ENCODE data around the gene ANKFN1.

Gene ANKFN1

DNA sequence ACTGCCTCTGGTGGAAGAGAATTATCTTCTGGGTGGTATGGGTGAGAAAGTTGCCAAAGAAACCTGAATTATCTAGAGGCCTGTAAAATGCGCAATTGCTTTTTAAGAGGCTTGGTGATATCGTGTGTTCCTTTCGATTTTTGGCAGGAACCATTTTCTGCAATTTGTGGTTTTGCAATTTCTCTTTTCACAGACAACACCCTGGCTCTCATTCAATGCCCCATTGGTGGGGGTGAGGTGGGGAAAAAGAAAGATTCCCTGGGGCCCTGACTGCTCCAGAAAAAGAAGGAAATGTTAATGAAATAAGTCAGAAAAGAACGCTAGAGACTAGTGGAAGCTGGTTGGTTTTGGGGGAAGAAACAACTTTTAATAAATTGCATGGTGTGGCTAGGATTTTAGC is 77.4 kb downstream of the ANKFN1 start:
- in situ Hi-C loops (cut with MboI; ENCODE audit: low pct_unique_long_range_greater_than_20kb, low sequenced_read_pairs, unreplicated experiment) = no loop called here
- no peak for DNase-seq (ENCODE audit: low spot score)
- TF ChIP-seq, protein P1, sequence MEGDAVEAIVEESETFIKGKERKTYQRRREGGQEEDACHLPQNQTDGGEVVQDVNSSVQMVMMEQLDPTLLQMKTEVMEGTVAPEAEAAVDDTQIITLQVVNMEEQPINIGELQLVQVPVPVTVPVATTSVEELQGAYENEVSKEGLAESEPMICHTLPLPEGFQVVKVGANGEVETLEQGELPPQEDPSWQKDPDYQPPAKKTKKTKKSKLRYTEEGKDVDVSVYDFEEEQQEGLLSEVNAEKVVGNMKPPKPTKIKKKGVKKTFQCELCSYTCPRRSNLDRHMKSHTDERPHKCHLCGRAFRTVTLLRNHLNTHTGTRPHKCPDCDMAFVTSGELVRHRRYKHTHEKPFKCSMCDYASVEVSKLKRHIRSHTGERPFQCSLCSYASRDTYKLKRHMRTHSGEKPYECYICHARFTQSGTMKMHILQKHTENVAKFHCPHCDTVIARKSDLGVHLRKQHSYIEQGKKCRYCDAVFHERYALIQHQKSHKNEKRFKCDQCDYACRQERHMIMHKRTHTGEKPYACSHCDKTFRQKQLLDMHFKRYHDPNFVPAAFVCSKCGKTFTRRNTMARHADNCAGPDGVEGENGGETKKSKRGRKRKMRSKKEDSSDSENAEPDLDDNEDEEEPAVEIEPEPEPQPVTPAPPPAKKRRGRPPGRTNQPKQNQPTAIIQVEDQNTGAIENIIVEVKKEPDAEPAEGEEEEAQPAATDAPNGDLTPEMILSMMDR (IDR thresholded peaks at IDR 0.05; ENCODE audit: extremely low read depth, insufficient read depth, missing control alignments) = no peak

DNA sequence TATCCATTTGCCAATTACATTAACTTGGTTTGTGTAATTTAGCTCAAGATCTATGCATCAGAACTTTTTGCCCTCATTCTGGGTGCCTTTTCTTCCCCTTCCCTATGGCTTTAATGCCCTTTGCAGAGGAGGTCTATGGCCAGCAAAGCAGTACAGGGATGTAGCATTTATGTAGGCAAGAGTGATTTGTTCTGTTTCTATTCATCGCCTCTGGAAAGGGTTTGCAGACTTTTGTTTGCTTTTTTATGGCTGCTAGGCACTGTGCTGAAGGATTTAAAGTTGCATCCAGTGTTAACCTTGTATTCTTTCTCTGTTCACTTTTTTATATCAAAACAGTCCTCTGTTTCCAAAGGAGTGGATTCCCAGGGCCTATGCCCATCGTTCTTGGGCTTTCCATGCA is 78.0 kb downstream of the ANKFN1 start:
- DNase-seq (ENCODE audit: low spot score) = no peak
- TF ChIP-seq, protein P1 (IDR thresholded peaks at IDR 0.05; ENCODE audit: extremely low read depth, insufficient read depth, missing control alignments) = no peak
- in situ Hi-C loops (cut with MboI; ENCODE audit: low pct_unique_long_range_greater_than_20kb, low sequenced_read_pairs, unreplicated experiment) = no loop called here

DNA sequence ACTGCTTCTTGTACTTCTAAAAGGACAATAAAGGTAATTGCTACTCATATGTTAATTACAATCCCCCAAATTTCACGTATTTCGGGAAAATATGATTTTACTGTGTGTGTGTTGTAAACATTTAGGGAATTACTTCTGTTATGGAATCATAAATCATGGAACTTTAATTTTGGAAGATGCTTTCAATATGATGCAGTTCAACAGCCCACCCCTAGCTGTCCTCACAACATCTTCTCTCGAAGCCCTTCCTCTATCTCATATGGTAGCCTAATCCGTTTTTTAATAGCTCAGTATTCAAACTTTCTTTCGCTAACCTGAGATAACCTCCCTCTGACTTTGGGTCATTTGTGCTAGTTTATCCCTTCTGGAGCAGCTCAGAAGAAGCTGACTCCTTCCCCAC is 78.4 kb downstream of the ANKFN1 start:
- in situ Hi-C loops (cut with MboI; ENCODE audit: low pct_unique_long_range_greater_than_20kb, low sequenced_read_pairs, unreplicated experiment) = no loop called here
- TF ChIP-seq, protein P1 (IDR thresholded peaks at IDR 0.05; ENCODE audit: extremely low read depth, insufficient read depth, missing control alignments) = no peak
- no peak for DNase-seq (ENCODE audit: low spot score)

DNA sequence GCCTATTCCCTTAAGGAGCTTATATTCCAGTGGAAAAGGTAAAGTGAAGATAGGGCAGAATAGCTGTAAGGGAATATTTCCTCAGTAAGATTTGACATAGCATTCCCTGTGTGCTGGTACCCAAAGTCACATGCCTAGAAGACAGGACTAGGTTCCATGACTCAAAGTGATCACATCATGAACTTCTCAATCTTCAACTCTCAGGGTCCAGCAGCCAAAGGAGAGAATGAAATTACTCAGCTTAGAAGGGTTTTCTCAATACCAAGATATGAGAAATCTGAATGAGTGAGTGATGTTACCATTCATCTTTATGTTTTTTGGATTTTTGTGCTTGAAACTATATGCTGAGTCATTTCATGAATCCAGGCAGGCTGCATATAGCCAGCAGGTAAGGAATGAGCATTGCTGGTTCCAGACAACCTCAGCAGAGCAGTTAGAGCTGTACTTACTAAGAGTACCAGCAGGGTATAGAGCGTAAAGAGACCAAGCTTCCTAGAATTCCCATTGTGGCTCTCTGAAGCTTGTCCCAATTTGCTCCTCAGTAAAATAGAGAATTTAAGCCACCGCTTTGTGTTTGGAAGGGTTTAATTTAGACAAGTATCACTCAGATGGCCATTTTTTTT is 91.1 kb downstream of the ANKFN1 start:
- in situ Hi-C loops (cut with MboI; ENCODE audit: low pct_unique_long_range_greater_than_20kb, low sequenced_read_pairs, unreplicated experiment) = no loop called here
- TF ChIP-seq, protein P1 (IDR thresholded peaks at IDR 0.05; ENCODE audit: extremely low read depth, insufficient read depth, missing control alignments) = no peak
- DNase-seq (ENCODE audit: low spot score) = no peak

DNA sequence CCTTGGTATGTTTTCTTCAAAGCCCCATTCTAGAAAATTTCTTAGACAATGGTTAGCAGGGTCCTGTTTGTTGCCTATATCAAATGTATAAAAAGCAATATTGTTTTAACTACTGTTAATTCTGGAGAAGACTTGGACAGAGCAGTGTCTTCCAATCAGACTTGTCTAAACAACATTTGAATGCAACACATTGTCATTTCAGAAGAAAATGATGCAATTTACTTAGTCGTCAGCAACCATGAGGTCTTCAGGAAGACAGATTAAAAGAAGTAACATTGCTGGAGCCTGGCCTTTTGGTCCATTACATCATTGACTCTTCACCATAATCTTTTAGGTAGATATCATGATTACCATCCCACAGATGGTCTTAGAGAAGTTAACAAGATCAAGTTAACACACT is 94.5 kb downstream of the ANKFN1 start:
- TF ChIP-seq, protein P1 (IDR thresholded peaks at IDR 0.05; ENCODE audit: extremely low read depth, insufficient read depth, missing control alignments) = no peak
- no peak for DNase-seq (ENCODE audit: low spot score)
- in situ Hi-C loops (cut with MboI; ENCODE audit: low pct_unique_long_range_greater_than_20kb, low sequenced_read_pairs, unreplicated experiment) = no loop called here

DNA sequence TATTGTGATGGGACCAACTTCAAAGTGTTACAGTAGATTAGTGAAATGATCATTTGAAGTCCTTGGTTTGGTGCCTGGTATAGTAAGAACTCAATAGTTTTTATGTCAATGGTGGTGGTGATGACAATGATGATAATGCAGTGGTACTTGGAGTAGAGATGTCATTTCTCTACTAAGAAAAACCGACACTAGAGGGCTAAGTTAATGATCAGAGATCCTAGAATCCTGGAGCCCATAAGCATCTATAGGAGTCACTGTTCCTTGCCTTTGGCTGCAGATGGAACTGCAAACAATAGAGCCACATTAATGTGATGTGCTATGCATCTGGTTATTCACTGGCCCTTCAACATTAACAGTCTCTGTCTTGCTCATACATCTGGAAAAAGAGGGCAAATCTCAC is 103.8 kb downstream of the ANKFN1 start:
- TF ChIP-seq, protein P1 (IDR thresholded peaks at IDR 0.05; ENCODE audit: extremely low read depth, insufficient read depth, missing control alignments) = no peak
- DNase-seq (ENCODE audit: low spot score) = no peak
- in situ Hi-C loops (cut with MboI; ENCODE audit: low pct_unique_long_range_greater_than_20kb, low sequenced_read_pairs, unreplicated experiment) = no loop called here

Measured in GM13977 (cell line).